Measurements from ENCODE around the gene CDH23.

CDH23 gene

DNA sequence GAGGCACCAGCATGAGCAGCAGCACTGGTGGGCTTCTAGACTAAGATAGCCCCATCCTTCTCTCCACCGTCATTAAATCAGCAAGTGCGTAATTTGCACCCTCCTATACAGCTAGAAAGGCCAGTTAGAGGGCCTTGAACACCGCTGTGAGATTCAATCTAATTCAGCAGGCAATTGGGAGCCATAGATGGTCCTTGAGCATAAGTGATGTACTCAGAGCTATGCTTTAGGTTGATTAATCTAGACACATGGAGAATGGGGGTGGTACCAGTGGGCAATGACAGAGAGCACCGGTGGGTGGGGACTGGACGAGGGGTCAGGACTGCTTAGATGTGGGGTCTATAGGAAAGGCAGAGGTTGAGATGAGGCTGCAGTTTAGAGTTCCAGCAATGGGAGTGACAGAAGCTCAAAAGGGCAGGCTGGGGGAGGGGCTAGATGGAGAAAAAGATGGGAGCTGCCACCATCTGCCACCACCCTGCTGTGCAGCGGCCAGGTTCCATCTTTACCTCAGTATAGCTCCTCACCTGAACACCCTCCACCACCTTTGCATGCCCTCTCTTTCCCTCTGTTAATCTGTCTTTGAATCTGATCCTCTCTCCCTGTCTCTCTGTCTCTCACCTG lies 235.6 kb downstream of the CDH23 start:
- no peak for DNase-seq

- no peak for DNase-seq
These were observed 236.3 kb downstream of the CDH23 start for GRCh38 chr10:71632896-71633600.

DNA sequence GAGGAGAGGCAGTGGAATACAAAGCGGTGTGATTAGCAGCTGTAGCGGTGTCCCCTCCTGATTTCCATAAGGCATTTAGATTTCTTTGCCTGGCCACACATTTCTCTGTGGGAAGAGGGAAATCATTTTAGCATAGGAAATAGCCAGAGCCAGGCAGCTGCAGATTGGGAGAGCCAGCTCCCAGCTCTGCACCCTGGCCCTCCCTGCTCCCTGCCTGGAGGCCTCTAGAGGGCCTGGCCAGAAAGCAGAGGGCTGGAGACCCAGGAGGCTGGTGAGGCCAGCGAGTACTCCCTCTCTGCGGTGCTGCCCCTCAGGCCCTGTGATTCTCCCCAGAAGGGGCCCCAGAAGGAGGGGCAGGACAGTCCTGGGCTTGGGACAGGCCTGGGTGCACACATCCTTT lies 237.2 kb downstream of the CDH23 start:
- no peak for DNase-seq

GRCh38 chr10:71634531-71635164 lies 237.9 kb downstream of the CDH23 start:
- DNase-seq, result no peak

DNA sequence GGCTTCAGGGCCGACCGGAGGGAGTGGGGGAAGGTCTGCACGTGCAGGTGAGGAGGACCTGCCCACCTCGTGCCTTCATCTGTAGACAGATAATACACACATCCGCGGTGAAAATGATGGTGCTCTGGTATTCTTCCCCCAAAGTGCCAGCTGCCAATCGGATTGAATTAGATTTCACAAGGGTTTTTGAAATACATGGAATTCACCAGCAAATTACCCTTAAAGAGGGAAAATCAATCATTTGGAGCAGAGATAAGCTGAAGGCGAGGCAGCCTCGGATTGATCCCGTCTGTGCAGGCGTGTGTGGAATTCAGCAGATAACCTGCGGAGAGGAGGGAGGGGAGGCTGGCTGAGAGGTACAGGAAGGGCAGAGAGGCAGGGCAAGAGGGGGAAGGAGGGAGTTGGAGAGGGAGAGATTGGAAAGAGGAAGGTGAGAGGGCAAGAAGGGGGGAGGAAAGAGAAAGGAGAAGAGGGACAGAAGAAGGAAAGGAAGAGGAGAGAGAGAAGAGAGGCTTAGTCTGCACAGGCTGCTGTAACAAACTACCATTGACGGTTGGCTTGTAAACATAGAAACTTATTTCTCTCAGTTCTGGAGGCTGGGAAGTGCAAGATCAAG lies 238.6 kb downstream of the CDH23 start:
- no peak for DNase-seq

DNA sequence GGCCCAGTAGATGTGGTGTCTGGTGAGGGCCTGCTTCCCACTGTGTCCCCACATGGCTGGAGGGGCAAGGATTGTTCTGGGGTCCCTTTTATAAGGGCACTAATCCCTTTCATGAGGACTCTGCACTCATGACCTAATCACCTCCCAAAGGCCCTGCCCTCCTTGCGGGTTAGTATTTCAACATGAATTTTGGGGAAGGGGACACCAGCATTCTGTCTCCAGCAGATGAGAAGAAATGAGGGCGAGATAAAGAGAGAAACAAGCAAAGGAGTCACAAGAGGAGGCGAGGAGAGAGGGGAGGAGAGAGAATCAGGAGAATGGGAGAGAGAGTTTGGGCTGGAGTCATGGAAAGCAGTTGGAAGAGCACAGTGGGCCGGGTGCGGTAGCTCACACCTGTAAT lies 239.1 kb downstream of the CDH23 start:
- no peak for DNase-seq

DNA sequence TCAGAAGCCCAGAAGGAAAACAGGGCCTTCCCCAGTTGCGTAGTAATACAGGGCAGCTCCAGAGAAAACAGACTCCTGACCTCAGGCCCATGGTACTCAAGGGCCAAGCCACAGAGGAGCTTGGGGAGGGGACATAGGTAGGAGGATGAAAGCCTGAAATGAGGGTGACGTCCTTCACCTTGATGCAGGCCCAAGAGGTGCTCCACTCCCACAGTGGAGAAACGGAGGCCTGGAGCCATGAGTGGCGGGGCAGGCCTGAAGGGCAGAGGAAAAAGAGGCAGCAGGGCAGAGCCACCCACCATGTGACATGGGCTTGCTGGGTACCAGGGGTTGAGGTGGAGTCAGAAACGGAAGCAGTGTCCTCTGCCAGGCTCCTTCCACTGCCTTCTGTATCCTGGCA lies 239.9 kb downstream of the CDH23 start:
- DNase-seq, result no peak

- no peak for DNase-seq
These were observed 240.6 kb downstream of the CDH23 start for GRCh38 chr10:71637305-71637704.

DNA sequence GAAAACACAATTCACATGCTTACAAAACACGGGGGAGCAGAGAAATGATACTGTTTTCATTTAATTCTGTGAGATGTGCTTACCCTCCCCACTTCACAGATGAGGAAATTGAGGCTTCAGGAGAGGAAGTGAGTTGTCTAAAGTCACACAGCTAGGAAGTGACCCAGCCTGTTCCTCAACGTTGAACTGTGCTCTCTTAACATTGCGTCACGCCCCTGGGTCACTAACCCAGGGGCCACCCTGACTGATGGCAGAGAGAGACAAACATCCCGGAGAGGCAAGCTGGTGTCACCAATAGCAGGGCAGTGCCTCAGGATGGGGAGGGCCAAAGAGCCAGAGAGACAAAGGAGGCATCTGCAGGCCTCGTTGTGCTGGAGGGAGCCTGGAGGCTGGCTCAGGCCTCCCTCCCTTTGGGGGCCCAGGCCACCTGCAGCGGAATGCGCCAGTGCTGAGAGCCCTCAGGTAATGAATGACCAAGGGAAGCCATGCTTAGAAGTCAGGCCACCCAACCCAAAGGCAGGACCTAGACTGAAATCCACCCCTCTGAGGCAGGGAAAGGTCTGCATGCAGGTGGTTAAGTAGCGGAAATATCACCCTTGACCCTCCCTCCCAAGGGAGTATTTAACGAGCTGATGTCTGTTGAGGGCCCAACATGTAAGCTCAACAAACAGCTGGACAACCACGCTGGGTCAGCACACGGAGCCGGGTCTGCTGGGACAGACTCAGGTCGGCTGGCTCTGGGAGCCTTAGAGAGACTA lies 241.5 kb downstream of the CDH23 start:
- peak; percentile 35 for DNase-seq

DNA sequence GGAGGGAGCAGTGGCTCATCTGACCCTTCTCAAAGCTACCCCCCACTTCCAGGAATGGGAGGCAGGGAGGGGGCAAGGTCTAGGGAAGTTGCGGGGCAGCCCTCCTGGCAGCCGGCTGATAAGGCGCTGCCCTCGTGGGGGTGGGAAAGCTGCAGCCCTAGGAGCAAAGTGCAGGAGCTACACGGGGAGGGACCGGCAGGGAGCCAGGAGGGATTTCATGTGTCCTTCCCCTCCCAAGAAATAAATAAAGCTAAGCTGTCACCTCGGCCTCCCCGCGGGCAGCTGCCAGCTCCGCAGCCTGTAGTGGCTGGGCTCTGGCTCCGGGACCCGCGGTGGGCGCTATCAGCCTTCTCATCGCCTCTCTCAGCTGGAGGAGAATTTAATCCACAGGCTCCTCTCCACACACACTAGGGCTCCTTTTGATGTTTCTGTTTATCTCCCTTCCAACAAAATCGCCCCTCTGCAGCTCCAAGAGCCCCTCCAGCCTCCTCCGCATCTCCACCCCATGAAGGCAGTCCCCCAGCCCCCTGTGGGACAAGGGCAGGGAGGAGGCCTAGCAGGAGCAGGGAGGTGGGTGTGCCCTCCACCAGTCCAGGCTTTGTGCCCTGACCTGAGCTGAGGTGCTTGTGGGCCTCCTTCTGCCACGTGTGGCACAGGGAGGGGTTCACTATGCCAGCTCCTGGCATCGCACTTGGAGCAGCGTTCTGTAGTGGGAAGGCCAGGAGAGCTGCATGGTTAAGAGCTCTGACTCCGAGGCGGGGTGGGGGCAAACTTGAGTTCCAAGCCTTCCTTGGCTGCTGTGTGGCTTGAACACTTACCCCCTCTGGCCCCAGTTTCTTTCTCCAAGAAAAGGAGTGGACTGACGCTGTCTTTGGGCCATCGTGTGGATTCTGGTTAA lies 242.4 kb downstream of the CDH23 start:
- DNase-seq, result no peak

- DNase-seq, result no peak
These were observed 243.9 kb downstream of the CDH23 start for GRCh38 chr10:71640607-71641006.

DNA sequence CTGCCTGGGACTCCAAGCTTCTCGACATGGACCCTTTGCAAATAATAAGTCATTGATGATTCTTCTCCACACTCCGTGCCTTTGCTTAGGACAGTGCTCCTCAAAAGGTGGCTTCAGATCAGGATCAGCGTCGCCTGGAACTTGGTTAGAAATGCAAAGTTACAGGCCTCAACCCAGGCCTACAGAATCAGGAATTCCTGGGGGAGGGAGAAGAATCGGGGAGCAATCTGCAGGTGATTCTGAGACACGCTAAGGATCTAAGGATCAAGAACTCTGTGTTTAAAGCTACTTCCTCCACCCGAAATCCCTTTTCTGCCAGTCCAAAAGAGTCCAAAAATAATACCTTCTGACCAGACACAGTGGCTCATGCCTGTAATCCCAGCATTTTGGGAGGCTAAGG lies 244.7 kb downstream of the CDH23 start:
- DNase-seq, result no peak

DNA sequence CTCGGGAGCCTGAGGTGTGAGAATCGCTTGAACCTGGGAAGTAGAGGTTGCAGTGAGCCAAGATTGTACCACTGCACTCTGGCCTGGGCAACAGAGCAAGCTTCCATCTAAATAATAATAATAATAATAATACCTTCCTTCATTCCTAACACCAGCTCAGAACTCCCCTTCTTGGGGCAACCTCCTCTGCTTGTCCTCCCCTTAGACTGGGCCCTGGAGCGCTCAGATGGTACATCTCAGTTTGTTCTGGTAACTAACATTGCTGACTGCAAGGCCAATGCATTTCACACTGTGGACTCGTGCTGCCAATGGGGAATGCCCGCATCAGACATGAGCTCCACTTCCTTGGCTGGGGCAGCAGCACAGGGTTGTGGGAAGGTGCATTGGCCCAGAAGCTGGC lies 245.3 kb downstream of the CDH23 start:
- DNase-seq, result no peak

- DNase-seq, result no peak
These were observed 247.2 kb downstream of the CDH23 start for GRCh38 chr10:71643904-71644303.

- DNase-seq, result no peak
These were observed 247.8 kb downstream of the CDH23 start for GRCh38 chr10:71644307-71645180.

DNA sequence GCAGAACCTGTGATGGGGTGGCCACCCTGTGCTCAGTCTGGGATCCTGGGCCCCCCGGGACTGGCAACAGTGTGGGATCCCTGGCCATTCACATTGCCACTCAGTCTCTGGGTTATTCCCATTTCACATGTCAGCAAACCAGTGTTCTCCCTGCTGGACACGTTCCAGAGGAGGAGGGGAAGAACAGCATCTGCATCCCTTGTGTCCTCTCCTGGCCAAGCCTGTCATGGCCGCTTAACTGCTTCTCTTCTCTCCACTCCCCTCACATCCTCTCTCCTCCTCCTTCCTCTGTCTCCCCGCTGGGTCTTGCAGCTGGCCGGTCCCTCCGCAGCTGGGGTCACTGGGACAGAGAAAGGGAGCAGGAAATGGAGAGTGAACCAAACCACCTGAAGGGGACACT lies 248.5 kb downstream of the CDH23 start:
- no peak for DNase-seq

DNA sequence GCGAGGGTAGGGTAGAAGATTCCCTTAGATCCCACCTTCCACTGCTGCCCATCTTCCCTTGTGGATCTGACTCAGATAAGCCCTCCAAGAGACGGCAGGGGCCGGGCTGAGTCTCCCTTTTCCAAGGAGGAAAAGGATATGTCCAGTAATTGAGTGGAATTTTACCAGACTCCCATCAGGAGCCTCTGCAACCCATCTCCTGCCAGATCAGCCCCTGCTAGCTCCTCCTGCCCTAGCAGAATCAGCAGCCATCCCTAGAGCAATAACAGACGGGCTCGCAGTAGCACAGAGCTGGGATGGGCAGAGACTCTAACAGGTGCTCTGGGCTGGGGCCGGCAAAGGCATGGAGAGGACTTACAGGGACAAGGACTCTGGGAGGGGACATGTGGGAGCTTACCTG lies 249.3 kb downstream of the CDH23 start:
- no peak for DNase-seq

DNA sequence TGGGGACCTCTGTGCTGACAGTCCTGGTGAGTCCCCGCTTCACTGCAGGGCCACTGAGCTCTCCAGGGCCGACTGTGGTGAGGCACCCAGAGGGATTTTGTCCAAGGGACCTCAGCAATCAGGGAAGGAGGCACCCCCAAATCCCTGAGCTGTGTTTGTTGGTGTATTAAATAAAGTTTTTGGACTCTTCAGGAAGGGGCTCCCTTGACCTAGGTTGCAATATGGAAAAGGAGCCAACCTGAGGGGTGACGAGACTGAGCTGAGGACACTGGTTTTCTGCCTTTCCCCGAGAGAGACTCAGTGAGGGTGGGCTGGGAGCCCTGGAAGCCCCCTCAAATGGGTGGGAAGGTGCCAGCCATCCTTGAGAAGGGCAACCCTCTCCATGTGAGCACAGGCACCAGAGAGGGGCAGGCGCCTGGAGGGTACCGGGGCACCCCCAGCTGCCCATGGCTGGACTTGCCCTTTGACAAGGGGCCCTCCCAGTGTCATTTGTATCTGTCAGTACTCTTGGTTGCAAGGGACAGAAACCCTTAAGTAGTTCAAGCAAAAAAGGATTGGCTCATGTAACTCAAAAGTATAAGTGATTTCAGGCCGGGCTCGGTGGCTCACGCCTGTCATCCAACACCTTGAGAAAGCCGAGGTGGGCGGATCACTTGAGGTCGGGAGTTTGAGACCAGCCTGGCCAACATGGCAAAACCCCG lies 250.0 kb downstream of the CDH23 start:
- DNase-seq, result no peak

- DNase-seq, result no peak
These were observed 251.0 kb downstream of the CDH23 start for GRCh38 chr10:71647526-71648253.

All from CD4-positive, alpha-beta T cell treated with Interleukin-17A for 1 hour (primary cell).